Measurements from ENCODE around the gene YPEL1. TPM values are rescaled to one million over a fixed set of nuclear protein-coding genes. Genes with fewer than 3 reads are reported as not detected.

The YPEL1 gene
- total RNA-seq, 1 experiment from 2014 or later, result 3.1 TPM

- no TSS peak for BruUV-seq (replicated peaks)
- Histone ChIP-seq H3K27ac (ENCODE audit: low read depth, low read length) (no peak overlapping the region), H3K9me3 (ENCODE audit: control insufficient read depth in 1 of 2, insufficient read depth in 1 of 2, low read depth in 1 of 2, low read length in 2 of 2) (no peaks in the 10 kb centered on the region), H3K4me2 (ENCODE audit: low read length) (no peak overlapping the region), H3K4me3 (replicated peaks in 1 of 2; ENCODE audit: low read depth in 1 of 2, low read length in 2 of 2) (no peak overlapping the region), H3K9me2 (ENCODE audit: insufficient read depth) (no peaks in the 10 kb centered on the region), H3K36me3 (ENCODE audit: control insufficient read depth in 1 of 2, insufficient read depth in 2 of 2, low read length in 2 of 2) (peaks cover 5 to 6% of the 10 kb centered on the region in 2 experiments; a peak in 2 of 4 replicates), H2AFZ (ENCODE audit: low read depth, low read length, poor library complexity, severe bottlenecking) (no peak overlapping the region), H3K4me1 (ENCODE audit: control insufficient read depth in 1 of 2, insufficient read depth in 2 of 2, low read length in 2 of 2) (no peaks in the 10 kb centered on the region), H3K9ac (ENCODE audit: low read length) (no peak overlapping the region), H3K79me2 (ENCODE audit: insufficient read depth, low read length) (no peaks in the 10 kb centered on the region), H4K20me1 (ENCODE audit: insufficient read depth) (no peaks in the 10 kb centered on the region), H3K27me3 (ENCODE audit: insufficient read depth, low read length) (no peaks in the 10 kb centered on the region)
- ChIA-PET RAD21 (ENCODE audit: low non-redundant PET in 1 of 2, low total read pairs in 2 of 2, uncharacterized antibody in 2 of 2, unreplicated experiment in 2 of 2) (no interaction called here), CTCF (no interaction called here), POLR2A (no interaction called here)
- no peak for ATAC-seq
- DNase-seq (ENCODE audit: low read depth, low spot score), result no peak
- TF ChIP-seq REST (IDR thresholded peaks at IDR 0.05; ENCODE audit: low read depth) (no peak), EZH2 (IDR thresholded peaks at IDR 0.05) (no peak), SP1 (IDR thresholded peaks at IDR 0.05; ENCODE audit: low read depth) (no peak), TCF7L2 (IDR thresholded peaks at IDR 0.05; ENCODE audit: borderline replicate concordance, extremely low read depth, insufficient read depth, insufficient read length) (no peak), EGR1 (IDR thresholded peaks at IDR 0.05; ENCODE audit: low read depth) (no peak), FOSL1 (IDR thresholded peaks at IDR 0.05; ENCODE audit: low read depth) (no peak), MAX (IDR thresholded peaks at IDR 0.05) (no peak), ZNF274 (IDR thresholded peaks at IDR 0.05; ENCODE audit: low read depth, low read length) (no peak), CBX3 (IDR thresholded peaks at IDR 0.05; ENCODE audit: low read depth) (no peak), YY1 (IDR thresholded peaks at IDR 0.05; ENCODE audit: extremely low read depth, insufficient replicate concordance, low read depth, low read length) (no peak), SRF (IDR thresholded peaks at IDR 0.05; ENCODE audit: low read depth) (no peak), CTCF (IDR thresholded peaks at IDR 0.05 in 2 of 3, conservative IDR thresholded peaks at IDR 0.05 in 1 of 3; ENCODE audit: borderline replicate concordance in 1 of 3, insufficient read depth in 1 of 3, low read depth in 2 of 3, low read length in 2 of 3) (no peak), SIN3A (IDR thresholded peaks at IDR 0.05; ENCODE audit: low read depth) (no peak), POLR2A (IDR thresholded peaks at IDR 0.05; ENCODE audit: borderline replicate concordance, extremely low read depth, insufficient read depth, insufficient read length) (no peak), ATF3 (IDR thresholded peaks at IDR 0.05) (no peak), ZFX (IDR thresholded peaks at IDR 0.05) (no peak), CEBPB (IDR thresholded peaks at IDR 0.05; ENCODE audit: low read depth) (no peak), RAD21 (IDR thresholded peaks at IDR 0.05; ENCODE audit: low read depth) (no peak), ZBTB33 (IDR thresholded peaks at IDR 0.05; ENCODE audit: extremely low read depth, insufficient replicate concordance, low read length) (no peak), ELF1 (IDR thresholded peaks at IDR 0.05; ENCODE audit: borderline replicate concordance, low read depth) (no peak)
- intact Hi-C loops (cut with micrococcal nuclease), result no loop called here
Observed at GRCh38 chr22:21691816-21692215, 43.8 kb downstream of the YPEL1 start.
